ENCODE data around the gene SSTR3. TPM values are rescaled to one million over a fixed set of nuclear protein-coding genes. Genes with fewer than 3 reads are reported as not detected.
"Not testable (repeated sequence)": the region's sequence is repeated elsewhere in the genome, so short reads cannot be mapped to it uniquely, and the experiment has no call there.

Gene SSTR3
- total RNA-seq, 1 donor from 2014 or later, result not detected

DNA sequence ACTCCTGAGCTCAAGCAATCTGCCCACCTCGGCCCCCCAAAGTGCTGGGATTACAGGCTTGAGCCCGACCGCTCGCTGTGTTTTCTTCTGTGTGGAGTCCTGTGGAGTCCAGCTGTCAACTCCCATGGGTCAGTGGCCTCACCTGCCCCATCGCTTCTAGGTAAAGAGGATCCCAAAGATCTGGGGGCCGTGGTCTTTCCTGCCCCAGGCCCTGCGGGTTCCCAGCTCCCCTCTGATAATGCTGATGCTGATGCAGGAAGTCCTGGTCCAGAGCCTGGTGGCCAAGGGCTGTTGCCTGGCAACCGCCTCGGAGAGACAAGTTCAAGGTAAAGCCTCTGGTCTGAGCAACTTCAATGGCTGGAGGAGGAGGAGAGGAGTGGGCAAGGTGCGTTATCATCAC lies 9.6 kb downstream of the SSTR3 start:
- Mint-ChIP-seq H3K4me3 (ENCODE audit: unreplicated experiment) (no peak overlapping the region), H3K27ac (ENCODE audit: unreplicated experiment) (no peak overlapping the region), H3K4me1 (ENCODE audit: low read depth, unreplicated experiment) (peaks cover 5% of the 10 kb centered on the region), H3K36me3 (ENCODE audit: low read depth, unreplicated experiment) (no peaks in the 10 kb centered on the region), H3K27me3 (ENCODE audit: low read depth, unreplicated experiment) (peaks cover 11% of the 10 kb centered on the region), H3K9me3 (ENCODE audit: unreplicated experiment) (no peaks in the 10 kb centered on the region)
- Histone ChIP-seq H3K4me1 (ENCODE audit: insufficient read depth, low read length) (peaks cover 15% of the 10 kb centered on the region), H2AFZ (ENCODE audit: low read depth, low read length) (no peak overlapping the region), H3K9me3 (ENCODE audit: insufficient read depth, low read depth, low read length) (no peaks in the 10 kb centered on the region), H3K27ac (ENCODE audit: low read depth, low read length) (no peak overlapping the region), H3K79me2 (ENCODE audit: insufficient read depth, low read length) (no peaks in the 10 kb centered on the region), H3K9ac (ENCODE audit: low read length) (no peak overlapping the region), H3K36me3 (ENCODE audit: insufficient read depth, low read length) (no peaks in the 10 kb centered on the region), H3K4me3 (ENCODE audit: insufficient read depth, low read depth, low read length) (no peak overlapping the region), H3K4me2 (ENCODE audit: low read length) (no peak overlapping the region), H3K27me3 (ENCODE audit: insufficient read depth, low read length) (no peaks in the 10 kb centered on the region), H4K20me1 (ENCODE audit: insufficient read depth, low read length) (no peaks in the 10 kb centered on the region)
- TF ChIP-seq, protein P1, sequence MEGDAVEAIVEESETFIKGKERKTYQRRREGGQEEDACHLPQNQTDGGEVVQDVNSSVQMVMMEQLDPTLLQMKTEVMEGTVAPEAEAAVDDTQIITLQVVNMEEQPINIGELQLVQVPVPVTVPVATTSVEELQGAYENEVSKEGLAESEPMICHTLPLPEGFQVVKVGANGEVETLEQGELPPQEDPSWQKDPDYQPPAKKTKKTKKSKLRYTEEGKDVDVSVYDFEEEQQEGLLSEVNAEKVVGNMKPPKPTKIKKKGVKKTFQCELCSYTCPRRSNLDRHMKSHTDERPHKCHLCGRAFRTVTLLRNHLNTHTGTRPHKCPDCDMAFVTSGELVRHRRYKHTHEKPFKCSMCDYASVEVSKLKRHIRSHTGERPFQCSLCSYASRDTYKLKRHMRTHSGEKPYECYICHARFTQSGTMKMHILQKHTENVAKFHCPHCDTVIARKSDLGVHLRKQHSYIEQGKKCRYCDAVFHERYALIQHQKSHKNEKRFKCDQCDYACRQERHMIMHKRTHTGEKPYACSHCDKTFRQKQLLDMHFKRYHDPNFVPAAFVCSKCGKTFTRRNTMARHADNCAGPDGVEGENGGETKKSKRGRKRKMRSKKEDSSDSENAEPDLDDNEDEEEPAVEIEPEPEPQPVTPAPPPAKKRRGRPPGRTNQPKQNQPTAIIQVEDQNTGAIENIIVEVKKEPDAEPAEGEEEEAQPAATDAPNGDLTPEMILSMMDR (IDR thresholded peaks at IDR 0.05; ENCODE audit: insufficient read depth, low read depth, low read length), result no peak
- no peak for TF ChIP-seq EZH2 (IDR thresholded peaks at IDR 0.05; ENCODE audit: insufficient read depth, low read length)
- FAIRE-seq (no peak), DNase-seq (ENCODE audit: low read depth) (no peak)

GRCh38 chr22:37202001-37202555 lies 10.2 kb downstream of the SSTR3 start:
- Mint-ChIP-seq H3K27ac (ENCODE audit: unreplicated experiment) (no peak overlapping the region), H3K4me3 (ENCODE audit: unreplicated experiment) (no peak overlapping the region), H3K36me3 (ENCODE audit: low read depth, unreplicated experiment) (no peaks in the 10 kb centered on the region), H3K9me3 (ENCODE audit: unreplicated experiment) (no peaks in the 10 kb centered on the region), H3K27me3 (ENCODE audit: low read depth, unreplicated experiment) (peaks cover 9% of the 10 kb centered on the region), H3K4me1 (ENCODE audit: low read depth, unreplicated experiment) (peaks cover 6% of the 10 kb centered on the region)
- H3K79me2 ChIP-seq (ENCODE audit: insufficient read depth, low read length), result no peaks in the 10 kb centered on the region
- DNase-seq (ENCODE audit: low read depth) (no peak), FAIRE-seq (no peak)
- H3K4me2 ChIP-seq (ENCODE audit: low read length), result no peak overlapping the region
- no peak overlapping the region for H3K4me3 ChIP-seq (ENCODE audit: insufficient read depth, low read depth, low read length)
- H3K27ac ChIP-seq (ENCODE audit: low read depth, low read length), result no peak overlapping the region
- H2AFZ ChIP-seq (ENCODE audit: low read depth, low read length), result no peak overlapping the region
- no peak overlapping the region for H3K9ac ChIP-seq (ENCODE audit: low read length)
- no peaks in the 10 kb centered on the region for H3K9me3 ChIP-seq (ENCODE audit: insufficient read depth, low read depth, low read length)
- peaks cover 22% of the 10 kb centered on the region for H3K4me1 ChIP-seq (ENCODE audit: insufficient read depth, low read length)
- peaks cover 6% of the 10 kb centered on the region for H4K20me1 ChIP-seq (ENCODE audit: insufficient read depth, low read length)
- H3K36me3 ChIP-seq (ENCODE audit: insufficient read depth, low read length), result no peaks in the 10 kb centered on the region
- no peaks in the 10 kb centered on the region for H3K27me3 ChIP-seq (ENCODE audit: insufficient read depth, low read length)
- no peak for TF ChIP-seq EZH2 (IDR thresholded peaks at IDR 0.05; ENCODE audit: insufficient read depth, low read length)
- TF ChIP-seq, protein P1 (IDR thresholded peaks at IDR 0.05; ENCODE audit: insufficient read depth, low read depth, low read length), result no peak

DNA sequence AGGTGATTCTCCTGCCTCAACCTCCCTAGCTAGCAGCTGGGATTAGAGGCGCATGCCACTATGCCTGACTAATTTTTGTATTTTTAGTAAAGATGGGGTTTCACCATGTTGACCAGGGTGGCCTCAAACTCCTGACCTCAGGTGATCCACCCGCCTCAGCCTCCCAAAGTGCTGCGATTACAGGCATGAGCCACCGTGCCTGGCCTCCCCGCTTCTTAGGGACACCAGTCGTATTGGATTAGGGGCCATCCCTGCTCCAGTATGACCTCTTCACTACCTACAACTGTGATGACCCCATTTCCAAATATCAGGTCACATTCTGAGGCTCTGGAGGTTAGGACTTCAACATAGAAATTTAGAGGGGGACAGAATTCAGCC lies 10.8 kb downstream of the SSTR3 start:
- not testable (repeated sequence) for H3K27me3 Mint-ChIP-seq (ENCODE audit: low read depth, unreplicated experiment); H3K36me3 ChIP-seq (ENCODE audit: insufficient read depth, low read length); H3K9me3 Mint-ChIP-seq (ENCODE audit: unreplicated experiment); H3K36me3 Mint-ChIP-seq (ENCODE audit: low read depth, unreplicated experiment); H3K4me3 ChIP-seq (ENCODE audit: insufficient read depth, low read depth, low read length); H3K4me2 ChIP-seq (ENCODE audit: low read length); H3K9ac ChIP-seq (ENCODE audit: low read length); H3K79me2 ChIP-seq (ENCODE audit: insufficient read depth, low read length); H3K9me3 ChIP-seq (ENCODE audit: insufficient read depth, low read depth, low read length); H4K20me1 ChIP-seq (ENCODE audit: insufficient read depth, low read length); H3K27me3 ChIP-seq (ENCODE audit: insufficient read depth, low read length); H3K4me1 Mint-ChIP-seq (ENCODE audit: low read depth, unreplicated experiment); H3K27ac Mint-ChIP-seq (ENCODE audit: unreplicated experiment); H3K4me3 Mint-ChIP-seq (ENCODE audit: unreplicated experiment); FAIRE-seq; DNase-seq (ENCODE audit: low read depth); H2AFZ ChIP-seq (ENCODE audit: low read depth, low read length); H3K27ac ChIP-seq (ENCODE audit: low read depth, low read length)
- peaks cover 24% of the 10 kb centered on the region for H3K4me1 ChIP-seq (ENCODE audit: insufficient read depth, low read length)
